H4 (cell line): Measurements from ENCODE around the gene CCDC117. TPM values are rescaled to one million over a fixed set of nuclear protein-coding genes. Genes with fewer than 3 reads are reported as not detected.
"Not testable (repeated sequence)": the region's sequence is repeated elsewhere in the genome, so short reads cannot be mapped to it uniquely, and the experiment has no call there.

ENCODE experiments used
- DNase-seq: peaks from one replicate; pipeline ENCODE4 v3.0.0-alpha.2; 2015; ENCODE audit warnings: low spot score
- total RNA-seq: library from RNA; depleted of rRNA; stranded (reverse); fragments of >200 nt; shearing (Covaris generic); gene quantifications from 2 replicates; pipeline ENCODE4 v1.2.3, GENCODE V29; 2014

CCDC117 gene
- total RNA-seq, 1 experiment from 2014 or later = 17.2 TPM

DNA sequence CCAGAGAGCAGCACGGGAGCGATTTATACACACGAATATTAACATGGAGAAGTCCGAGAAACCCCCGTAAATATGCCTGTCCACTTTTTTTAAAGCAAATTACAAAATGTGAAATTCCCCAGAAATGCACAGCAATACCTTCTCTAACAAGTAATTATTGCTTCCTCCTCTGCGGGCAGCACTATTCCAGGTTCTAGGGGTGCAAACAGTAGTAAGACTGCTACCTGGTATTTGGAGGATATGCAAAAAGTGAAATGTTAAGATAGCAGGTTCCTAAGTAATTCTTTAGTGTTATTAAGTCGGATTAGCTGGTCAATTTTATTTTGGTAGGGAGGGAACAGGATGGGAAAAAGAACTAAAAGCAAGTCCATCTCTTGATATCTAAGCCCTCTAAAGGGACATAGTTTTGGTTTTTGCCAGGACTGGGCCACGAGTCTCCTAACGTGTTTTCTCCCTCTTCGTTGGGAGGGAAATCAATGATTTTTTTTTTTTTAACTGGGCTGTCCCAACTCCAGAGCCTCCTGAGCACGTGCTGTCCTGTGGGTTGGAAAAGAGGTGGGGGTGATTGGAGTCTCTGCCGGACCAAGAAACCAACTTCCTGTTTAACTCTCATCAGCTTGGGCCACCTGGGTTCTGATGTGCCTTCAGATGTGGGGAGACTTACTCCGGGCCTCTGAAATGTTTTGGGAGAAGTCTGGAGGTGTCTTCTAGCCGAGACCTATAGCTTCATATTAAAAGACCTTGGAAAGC, 29.5 kb downstream of the CCDC117 start:
- no peak for DNase-seq

DNA sequence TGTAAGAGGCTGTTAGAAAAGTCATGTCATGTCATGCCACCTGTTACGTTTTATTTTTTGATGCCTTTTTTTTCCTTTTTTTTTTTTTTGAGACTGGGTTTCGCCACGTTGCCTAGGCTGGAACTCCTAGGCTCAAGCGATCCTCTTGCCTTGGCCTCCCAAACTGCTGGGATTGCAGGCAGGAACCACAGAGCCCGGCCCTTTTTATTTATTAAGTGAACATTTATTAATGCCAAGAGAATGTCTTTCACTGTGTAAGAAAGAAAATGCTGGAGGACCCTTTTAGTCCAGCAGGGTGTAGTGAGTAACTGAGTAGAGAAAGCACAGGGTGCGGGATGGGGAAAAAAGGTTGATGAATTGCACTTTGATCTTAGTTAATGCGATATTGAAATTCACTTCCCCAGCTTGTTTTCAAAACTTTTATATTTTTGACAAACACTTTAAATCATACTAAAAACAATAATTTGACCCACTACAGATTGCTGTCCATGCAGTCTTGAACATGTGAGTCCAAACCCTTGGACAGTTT, 30.2 kb downstream of the CCDC117 start:
- DNase-seq = no peak

DNA sequence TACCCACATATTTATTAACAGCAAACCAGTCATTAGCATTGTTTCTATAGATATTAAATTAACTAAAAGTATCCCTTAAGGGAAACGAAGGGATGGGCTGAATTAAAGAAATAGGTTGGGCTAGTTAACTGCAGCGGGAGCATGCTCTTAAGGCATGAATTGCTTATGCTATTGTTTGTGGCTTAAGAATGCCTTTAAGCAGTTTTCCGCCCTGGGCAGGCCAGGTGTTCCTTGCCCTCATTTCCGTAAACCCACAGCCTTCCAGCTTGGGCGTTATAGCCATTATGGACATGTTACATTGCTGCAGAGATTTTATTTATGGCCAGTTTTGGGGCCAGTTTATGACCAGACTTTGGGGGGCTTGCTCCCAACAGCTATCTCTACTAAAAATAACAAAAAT, 32.9 kb downstream of the CCDC117 start:
- DNase-seq = not testable (repeated sequence)

DNA sequence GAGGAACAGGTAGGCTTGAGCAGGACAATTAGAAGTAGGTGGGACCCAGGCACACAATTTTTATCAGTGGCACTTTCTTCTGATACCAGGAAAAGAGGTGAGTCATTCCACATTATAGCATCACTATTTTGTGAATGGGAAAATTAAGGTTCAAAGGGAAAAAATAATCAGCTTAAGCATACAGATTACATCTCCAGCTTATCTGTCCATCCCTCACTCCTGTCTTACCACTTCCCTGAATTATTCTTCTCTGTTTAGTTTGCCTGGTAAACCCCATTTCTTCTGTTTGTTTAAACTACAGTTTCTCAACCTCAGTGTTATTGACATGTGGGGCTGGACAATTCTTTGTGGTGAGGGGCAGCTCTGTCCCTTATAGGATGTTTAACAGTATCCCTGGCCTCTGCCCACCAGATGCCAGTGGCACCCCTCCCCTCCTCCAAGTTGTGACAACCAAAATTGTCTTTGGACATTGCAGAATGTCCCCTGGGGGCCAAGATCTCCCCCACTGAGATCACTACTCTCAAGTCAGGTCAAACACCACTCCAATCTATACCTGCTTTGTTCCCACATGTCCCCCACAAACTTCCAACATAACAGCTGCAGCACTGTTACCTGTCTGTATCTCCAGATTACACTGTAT, 36.3 kb downstream of the CCDC117 start:
- DNase-seq = no peak

DNA sequence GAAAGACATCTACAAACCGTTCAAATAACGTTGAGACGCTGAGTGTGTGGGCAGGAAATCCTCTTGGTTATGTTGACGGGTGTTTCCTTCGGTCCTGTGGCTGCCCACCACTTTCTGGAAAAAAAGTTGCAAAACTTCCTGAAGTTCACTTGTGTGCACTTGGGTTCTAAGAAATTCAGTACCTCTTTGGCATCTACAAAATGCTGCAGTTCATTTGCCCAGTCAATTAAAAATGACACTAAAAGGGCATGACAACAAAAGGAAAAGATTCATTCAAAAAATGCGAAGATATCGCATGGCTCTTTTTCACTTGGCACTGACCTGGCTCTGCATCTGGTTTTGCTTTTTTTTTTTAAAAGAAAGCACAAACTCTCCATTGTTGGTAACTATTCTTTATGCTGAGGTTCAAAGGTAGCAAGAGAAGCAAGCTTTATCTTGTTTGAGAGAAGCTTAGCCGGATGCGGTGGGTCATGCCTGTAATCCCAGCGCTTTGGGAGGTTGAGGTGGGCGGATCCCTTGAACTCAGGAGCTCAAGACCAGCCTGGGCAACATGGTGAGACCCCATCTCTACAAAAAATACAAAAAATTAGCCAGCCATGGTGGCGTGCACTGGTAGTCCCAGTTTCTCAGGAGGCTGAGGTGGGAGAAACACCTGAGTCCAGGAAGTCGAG, 38.5 kb downstream of the CCDC117 start:
- DNase-seq = no peak

DNA sequence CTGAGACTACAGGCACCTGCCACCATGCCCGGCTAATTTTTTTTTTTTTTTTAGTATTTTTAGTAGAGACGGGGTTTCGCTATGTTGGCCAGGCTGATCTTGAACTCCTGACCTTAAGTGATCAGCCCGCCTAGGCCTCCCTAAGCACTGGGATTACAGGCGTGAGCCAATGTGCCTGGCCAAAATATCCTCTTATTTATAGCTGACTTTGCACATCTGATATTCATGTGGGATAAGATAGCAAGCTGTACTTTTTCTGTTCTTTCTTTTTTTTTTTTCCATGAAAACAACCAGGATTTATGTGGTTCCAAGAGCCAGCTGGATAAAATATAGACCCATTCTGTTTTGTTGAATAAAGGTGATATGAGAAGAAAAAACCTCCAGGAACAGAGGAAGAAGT, 40.0 kb downstream of the CCDC117 start:
- DNase-seq = no peak

DNA sequence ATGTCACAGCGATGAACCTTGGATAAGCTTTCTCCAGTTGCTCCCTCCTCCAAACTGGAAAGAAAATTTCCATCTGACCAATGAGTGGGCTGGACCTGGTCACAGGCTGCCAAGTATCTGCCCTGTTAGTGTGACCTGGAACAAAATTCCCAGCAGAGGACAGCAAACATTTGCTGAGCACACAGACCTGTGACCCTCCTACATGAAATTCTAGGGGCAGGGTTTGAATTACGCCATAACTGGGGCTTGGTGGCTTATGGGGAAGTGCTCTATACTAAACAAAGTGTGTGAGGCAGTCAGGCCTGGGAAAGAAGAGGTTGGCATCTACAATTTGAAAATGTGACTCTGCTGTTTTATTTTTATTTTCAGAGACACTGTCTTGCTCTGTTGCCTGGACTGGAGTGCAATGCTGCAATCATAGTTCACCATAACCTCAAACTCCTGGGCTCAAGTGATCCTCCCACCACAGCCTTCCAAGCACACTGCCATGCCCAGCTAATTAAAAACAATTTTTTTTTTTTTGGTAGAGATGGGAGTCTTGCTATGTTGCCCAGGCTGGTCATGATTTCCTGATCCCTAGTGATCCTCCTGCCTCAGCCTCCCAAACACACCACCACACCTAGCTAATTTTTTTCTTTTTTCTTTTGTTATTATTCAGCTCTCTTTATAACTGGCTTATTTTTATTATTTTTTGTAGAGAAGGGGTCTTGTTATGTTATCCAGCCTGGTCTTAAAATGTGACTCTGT, 41.5 kb downstream of the CCDC117 start:
- DNase-seq = no peak

DNA sequence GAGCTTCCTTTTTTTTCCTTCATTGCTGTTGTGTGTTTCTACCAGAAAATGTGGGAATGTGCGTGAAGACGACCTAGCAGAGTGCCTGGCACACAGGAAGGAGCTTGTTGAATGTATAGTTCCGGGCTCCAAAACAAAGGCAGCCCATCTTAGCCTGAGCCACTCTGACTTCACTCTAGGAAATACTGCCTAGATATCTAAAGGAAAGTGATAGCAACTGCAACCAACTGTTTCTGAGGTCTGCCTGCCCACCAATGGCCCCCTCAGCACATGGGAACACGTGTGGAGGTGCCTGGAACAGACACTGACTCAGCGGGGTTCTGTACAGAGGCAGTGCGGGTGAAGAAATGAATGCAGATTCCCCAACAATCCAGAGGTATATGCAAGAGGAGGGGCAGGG, 42.6 kb downstream of the CCDC117 start:
- no peak for DNase-seq

DNA sequence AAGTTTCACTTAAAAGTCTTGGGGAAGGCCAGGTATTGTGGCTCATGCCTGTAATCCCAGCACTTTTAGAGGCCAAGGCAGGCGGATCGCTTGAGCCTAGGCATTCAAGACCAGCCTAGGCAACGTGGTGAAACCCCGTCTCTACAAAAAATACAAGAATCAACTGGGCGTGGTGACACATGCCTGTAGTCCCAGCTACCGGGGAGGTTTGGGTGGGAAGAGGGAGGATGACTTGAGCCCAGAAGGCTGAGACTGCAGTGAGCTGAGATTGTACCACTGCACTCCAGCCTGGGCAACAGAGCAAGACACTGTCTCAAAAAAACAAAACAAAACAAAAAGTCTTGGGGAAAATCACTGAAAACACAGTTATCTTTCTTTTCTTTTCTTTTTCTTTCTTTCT, 43.2 kb downstream of the CCDC117 start:
- DNase-seq = no peak

DNA sequence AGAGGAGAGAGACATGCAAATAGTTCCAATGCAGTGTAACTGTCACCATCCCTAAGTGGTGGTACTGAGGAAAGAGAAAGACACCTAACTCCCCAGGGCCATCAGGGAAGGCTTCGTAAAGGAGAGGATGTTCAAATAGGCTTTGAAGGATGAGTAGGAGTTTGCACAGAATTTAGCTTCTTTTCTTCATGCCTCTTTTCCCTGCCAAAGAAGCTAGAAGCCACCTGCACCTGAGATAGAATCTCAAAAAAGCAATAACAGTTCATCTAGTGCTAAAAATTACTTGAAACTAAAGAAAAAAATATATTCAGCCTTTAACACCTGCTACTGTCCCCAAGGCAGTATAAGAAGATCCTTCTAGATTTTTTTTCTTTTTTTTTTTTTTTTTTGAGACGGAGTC, 44.6 kb downstream of the CCDC117 start:
- no peak for DNase-seq

DNA sequence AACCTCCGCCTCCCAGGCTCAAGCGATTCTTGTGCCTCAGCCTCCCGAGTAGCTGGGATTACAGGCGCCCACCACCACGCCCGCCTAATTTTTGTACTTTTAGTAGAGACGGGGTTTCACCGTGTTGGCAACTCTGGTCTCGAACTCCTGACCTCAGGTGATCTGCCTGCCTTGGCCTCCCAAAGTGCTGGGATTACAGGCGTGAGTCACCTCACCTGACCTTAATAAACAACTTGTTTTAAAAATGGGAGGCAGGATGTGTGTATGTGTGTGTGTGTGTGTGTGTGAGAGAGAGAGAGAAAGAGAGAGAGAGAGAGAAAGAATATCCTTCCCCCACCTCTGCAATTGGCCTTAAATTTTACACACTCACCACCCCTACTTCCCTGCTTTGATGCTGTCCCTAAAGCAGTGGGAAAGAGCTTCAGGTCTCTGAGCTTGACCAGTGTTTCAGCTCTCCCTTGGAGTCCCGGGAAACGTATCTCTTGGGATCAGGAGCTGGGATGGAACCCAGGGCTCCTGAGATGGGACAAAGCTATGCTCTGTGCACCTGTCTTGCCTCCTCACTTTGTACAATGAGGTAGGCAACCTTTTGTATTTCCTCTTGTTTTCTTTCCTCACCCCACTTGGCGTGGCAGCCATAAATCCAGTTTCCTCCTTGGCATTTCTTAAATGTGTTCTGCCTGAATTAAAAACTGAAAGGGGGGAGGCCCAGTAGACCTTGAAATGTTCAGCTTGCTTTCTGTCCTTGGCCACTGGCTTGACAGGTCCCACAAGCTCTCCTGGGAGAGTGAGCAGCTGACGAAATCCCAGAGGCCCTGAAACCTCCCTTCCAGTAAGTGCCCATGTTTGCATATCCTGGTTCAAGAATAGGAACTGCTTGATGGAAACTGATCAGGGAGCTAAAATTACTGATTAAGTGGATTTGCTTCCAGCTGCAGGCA, 45.7 kb downstream of the CCDC117 start:
- no peak for DNase-seq

DNA sequence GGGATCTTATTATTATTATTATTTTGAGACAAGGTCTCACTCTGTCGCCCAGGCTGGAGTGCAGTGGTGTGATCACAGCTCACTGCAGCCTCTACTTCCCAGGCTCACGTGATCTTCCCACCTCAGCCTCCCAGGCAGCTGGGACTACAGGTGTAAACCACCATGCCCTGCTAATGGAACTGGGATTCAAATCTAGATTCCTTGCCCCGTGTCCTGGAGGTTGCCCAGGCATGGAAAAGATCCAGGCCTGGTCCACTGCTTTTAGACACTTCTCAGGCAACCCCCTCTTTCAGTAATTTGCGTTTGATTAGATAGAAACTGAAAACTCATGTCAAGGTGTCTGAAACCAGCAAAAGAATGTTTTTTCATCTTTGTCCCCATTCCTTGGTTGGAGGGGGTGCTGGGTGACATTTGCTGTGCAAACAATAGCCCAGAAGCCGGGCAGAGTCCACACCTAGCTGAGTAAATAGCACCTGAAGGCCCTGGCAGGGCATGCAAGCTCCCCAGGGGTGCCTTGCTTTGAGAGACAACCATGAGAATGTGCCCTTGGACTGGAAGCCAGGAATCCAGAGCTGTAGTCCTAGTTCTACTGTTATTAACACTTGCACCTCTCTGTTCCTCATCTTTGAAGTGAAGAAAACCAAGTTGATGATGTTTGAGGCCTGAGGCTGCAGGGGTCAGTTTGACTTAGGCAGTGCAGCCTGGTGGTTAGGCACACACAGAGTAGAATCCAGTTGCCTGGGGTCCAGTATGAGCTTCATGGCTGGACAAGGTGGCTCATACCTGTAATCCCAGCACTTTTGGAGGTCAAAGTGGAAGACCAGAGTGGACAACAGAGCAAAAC, 47.0 kb downstream of the CCDC117 start:
- DNase-seq = no peak

DNA sequence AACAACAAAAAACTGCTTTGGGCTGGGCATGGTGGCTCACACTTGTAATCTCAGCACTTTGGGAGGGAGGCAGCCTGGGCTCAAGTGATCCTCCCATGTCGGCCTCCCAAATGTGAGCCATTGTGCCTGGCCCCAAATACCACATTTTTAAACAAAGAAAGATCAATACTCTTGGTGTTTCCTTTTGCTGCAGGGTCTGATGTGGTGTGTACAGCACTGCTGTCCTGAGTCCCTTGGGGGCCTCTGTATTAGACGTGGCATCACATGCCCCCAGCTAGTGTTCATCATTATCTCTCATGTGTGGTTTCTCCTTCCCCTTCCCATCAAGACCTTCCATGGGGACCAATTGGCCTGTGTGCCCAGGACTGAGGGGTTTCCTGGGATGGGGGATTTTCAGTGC, 48.4 kb downstream of the CCDC117 start:
- no peak for DNase-seq

DNA sequence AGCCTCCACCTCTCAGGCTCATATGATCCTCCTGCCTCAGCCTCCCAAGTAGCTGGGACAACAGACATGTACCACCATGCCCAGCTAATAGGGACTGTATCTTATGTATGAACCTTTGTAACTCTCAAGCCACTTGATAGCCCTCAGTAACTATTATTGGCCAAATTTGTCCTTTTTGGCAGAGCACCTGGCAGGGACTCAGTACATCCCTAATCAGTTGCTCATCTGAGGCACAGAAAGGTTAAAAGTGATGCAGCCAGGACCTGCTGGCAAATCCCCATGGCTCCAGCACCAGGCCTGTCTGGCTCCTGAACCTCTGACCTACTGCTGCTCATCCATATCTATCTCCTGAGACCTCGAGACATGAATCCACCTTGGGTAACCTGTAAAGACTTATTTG, 49.0 kb downstream of the CCDC117 start:
- no peak for DNase-seq

DNA sequence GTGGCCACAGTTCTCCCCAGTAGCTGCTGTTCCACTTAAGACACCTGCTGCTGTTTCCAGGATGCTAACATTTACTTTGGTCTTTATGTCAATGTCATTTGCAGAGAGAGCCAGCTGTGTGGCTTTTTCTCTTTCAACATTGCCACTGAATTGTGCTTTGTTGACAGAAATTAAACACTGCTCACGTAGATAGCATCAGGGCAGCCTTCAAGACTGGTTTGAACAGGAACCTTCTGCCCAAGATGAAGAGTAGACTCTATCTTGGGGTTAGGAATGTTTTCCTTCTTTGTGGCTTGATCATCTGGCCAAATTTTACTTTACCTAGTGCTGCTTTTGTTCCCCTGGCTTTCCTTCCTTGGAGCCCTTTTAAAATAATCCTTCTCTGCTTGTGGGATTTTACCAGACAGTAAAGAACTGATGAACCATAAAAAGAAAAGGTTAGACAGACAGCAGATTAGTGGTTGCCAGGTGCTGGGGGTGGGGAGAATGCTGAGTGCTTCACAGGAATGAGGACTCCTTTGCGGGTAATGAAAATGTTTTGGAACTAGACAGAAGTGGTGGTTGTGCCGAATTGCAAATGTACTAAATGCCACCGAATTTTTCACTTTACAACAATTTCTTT, 50.5 kb downstream of the CCDC117 start:
- DNase-seq = no peak

DNA sequence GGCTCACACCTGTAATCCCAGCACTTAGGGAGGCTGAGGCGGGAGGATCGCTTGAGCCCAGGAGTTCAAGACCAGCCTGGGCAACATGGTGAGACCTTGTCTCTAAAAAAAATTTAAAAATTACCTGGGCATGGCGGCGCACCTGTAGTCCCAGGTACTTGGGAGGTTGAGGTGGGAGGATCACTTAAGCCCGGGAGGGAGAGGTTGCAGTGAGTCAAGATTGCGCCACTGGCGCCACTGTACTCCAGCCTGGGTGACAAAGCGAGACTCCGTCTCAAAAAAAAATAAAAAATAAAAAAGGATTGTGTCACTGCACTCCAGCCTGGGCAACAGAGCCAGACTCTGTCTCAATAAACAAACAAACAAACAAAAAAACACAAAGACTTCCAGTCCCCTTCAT, 52.0 kb downstream of the CCDC117 start:
- not testable (repeated sequence) for DNase-seq

DNA sequence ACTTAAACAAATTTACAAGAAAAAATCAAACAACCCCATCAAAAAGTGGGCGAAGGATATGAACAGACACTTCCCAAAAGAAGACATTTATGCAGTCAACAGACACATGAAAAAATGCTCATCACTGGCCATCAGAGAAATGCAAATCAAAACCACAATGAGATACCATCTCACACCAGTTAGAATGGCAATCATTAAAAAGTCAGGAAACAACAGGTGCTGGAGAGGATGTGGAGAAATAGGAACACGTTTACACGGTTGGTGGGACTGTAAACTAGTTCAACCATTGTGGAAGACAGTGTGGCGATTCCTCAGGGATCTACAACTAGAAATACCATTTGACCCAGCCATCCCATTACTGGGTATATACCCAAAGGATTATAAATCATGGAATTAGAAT, 53.9 kb downstream of the CCDC117 start:
- not testable (repeated sequence) for DNase-seq

DNA sequence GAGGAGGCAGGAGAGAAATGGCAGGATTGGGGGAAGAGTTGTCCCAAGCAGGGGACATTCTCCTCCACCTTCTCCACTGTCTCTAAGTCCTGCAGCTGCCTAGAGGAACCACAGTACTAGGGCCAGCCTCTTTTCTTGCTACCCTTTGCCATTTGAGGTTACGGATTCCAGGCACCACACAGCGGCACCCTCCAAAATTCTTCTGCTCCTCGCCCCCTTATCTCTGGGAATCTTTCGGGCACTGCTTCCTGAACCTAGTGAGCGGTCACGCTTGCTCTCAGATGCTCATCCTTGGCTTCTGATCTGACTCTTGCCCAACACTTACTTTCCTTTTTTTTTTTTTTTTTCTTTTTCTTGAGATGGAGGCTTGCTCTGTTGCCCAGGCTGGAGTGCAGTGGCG, 54.4 kb downstream of the CCDC117 start:
- no peak for DNase-seq

DNA sequence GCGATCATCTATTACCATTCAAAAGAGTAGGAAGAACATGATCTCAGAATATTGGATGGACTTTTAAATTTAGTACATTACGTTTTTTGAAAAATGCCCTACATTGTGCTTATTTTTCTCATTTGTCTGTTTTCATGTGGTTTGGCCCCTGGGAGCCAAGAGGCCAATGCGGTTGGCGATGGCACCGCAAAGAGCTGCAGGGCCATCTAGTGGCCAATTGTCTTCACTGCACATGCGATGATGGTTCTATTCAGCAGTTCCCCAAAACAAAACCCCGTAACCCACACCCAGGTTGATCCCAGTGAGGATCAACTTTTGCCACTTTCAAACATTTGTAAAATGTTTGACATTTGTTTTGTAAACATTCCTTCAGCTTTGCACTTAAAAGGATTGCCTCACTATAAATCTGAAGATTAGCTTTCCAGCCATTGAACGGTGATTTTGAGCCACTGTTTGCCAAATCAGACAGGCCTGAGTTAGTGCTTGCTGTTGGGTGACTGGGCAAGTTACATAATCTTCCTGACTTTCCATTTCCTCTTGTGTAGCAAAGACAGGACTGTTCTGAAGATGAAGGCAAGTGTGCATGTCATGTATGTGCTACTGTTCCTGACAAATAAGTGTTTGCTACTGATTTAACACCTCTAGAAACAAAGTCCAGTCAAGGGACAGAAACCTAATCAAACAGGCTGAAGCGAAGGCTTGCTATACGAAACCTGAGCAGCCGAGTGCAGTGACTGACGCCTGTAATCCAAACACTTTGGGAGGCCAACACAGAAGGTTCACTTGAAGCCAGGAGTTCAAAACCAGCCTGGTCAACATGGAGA, 57.1 kb downstream of the CCDC117 start:
- DNase-seq = peak; percentile 27
